Jurkat, Clone E6-1 (cell line): ENCODE data around the gene FBLIM1.

ENCODE experiments used
- DNase-seq: peaks from one replicate; pipeline ENCODE4 v3.0.0-alpha.2; 2011; ENCODE audit warnings: low read depth, low spot score
- H3K4me3 ChIP-seq: 2 replicates; pipeline ENCODE4 v1.5.1; 2011; ENCODE audit warnings: mild to moderate bottlenecking, low read length, control low read depth, moderate library complexity

Gene FBLIM1

GRCh38 chr1:15740924-15741850 lies 17.4 kb upstream of the FBLIM1 start:
- H3K4me3 ChIP-seq: no peak overlapping the region
- peak; percentile 9 for DNase-seq

- no peak for DNase-seq
- no peak within 1 kb of the TSS for H3K4me3 ChIP-seq
These were observed 16.2 kb upstream of the FBLIM1 start, which contains the start of gene TMEM82 for GRCh38 chr1:15742339-15742801. TSS of gene TMEM82 (plus strand) at chr1:15742499. CDS start at chr1:15742560, 61 bp downstream.

GRCh38 chr1:15744122-15744679 lies 14.4 kb upstream of the FBLIM1 start:
- H3K4me3 ChIP-seq: no peak overlapping the region
- DNase-seq: no peak

GRCh38 chr1:15747378-15747777 lies 11.2 kb upstream of the FBLIM1 start:
- no peak overlapping the region for H3K4me3 ChIP-seq
- DNase-seq: no peak

GRCh38 chr1:15748264-15748663 lies 10.3 kb upstream of the FBLIM1 start:
- DNase-seq: no peak
- H3K4me3 ChIP-seq: no peak overlapping the region

GRCh38 chr1:15748690-15749398 lies 9.8 kb upstream of the FBLIM1 start:
- H3K4me3 ChIP-seq: no peak overlapping the region
- no peak for DNase-seq

- DNase-seq: no peak
- H3K4me3 ChIP-seq: no peak overlapping the region
These were observed 8.9 kb upstream of the FBLIM1 start for GRCh38 chr1:15749399-15750291.

- no peak for DNase-seq
- no peak overlapping the region for H3K4me3 ChIP-seq
These were observed 7.7 kb upstream of the FBLIM1 start for GRCh38 chr1:15750924-15751323.

GRCh38 chr1:15751717-15752116 lies 6.9 kb upstream of the FBLIM1 start:
- no peak for DNase-seq

GRCh38 chr1:15753776-15754175 lies 4.8 kb upstream of the FBLIM1 start:
- DNase-seq: no peak

More at GRCh38 chr1:15751717-15752116, 6.9 kb upstream of the FBLIM1 start:
- H3K4me3 ChIP-seq: no peak overlapping the region

GRCh38 chr1:15755021-15755645 lies 3.5 kb upstream of the FBLIM1 start:
- no peak for DNase-seq
- H3K4me3 ChIP-seq: no peak overlapping the region

More at GRCh38 chr1:15753776-15754175, 4.8 kb upstream of the FBLIM1 start:
- H3K4me3 ChIP-seq: no peak overlapping the region

GRCh38 chr1:15755646-15756040 lies 3.0 kb upstream of the FBLIM1 start:
- DNase-seq: no peak
- no peak overlapping the region for H3K4me3 ChIP-seq

- DNase-seq: peak; percentile 60
- H3K4me3 ChIP-seq: peak overlapping the region; percentile 27
These were observed 2.2 kb upstream of the FBLIM1 start for GRCh38 chr1:15756143-15757015.

- no peak overlapping the region for H3K4me3 ChIP-seq
These were observed 1.5 kb upstream of the FBLIM1 start for GRCh38 chr1:15757016-15757543.

GRCh38 chr1:15757575-15758342 lies 836 bp upstream of the FBLIM1 start:
- DNase-seq: no peak
- H3K4me3 ChIP-seq: no peak overlapping the region

More at GRCh38 chr1:15757016-15757543, 1.5 kb upstream of the FBLIM1 start:
- DNase-seq: no peak

GRCh38 chr1:15758953-15759661 lies 512 bp downstream of the FBLIM1 start:
- DNase-seq: no peak
- no peak overlapping the region for H3K4me3 ChIP-seq
